Lower lobe of right lung (tissue), 2 donors: ENCODE data around the gene CASP4. TPM values are rescaled to one million over a fixed set of nuclear protein-coding genes. Genes with fewer than 3 reads are reported as not detected.

Experiments
- ATAC-seq, 2 donors: fragments of 200-7000 bp; cut with Tn5 transposase; one replicate each; pipeline ENCODE4 v1.9.1; 2020 to 2022; ENCODE audit warnings: mild to moderate bottlenecking in 2 of 2, moderate library complexity in 2 of 2
- DNase-seq: peaks from one replicate; pipeline ENCODE4 v3.0.0-alpha.2; 2020
- H3K27ac ChIP-seq: fragments of 200-600 bp; one replicate; pipeline ENCODE4 v1.8.0; 2022
- H3K27me3 ChIP-seq: fragments of 200-600 bp; one replicate; pipeline ENCODE4 v1.8.0; 2022; ENCODE audit warnings: low read depth
- H3K36me3 ChIP-seq: fragments of 200-600 bp; one replicate; pipeline ENCODE4 v1.8.0; 2022; ENCODE audit warnings: mild to moderate bottlenecking
- H3K4me1 ChIP-seq: fragments of 200-600 bp; one replicate; pipeline ENCODE4 v1.8.0; 2022
- H3K4me3 ChIP-seq: fragments of 200-600 bp; one replicate; pipeline ENCODE4 v1.8.0; 2022; ENCODE audit warnings: mild to moderate bottlenecking
- H3K9me3 ChIP-seq: fragments of 200-600 bp; one replicate; pipeline ENCODE4 v1.8.0; 2022
- intact Hi-C: fragments of 100-400 bp; cut with DNase I; formaldehyde crosslinking; loops from one replicate; pipeline ENCODE4 v1.11.0; 2022
- total RNA-seq: library from RNA; stranded (reverse); fragmentation: NEBNext Ultra II Directional; extraction: Animal tissue kit (Norgen Biotek cat#: 25700); gene quantifications from one replicate; pipeline ENCODE4 v1.2.1, GENCODE V29; 2021
- TF ChIP-seq, protein P1 (sequence below): fragments of 200-600 bp; IDR thresholded peaks from one replicate; pipeline ENCODE4 v1.8.0; 2022; ENCODE audit warnings: antibody characterized with exemption, mild to moderate bottlenecking
- donor health status: DM: no; HTN: yes; CAD: no; lungs with severe emphysema.

Gene CASP4
- total RNA-seq, 1 donor from 2014 or later: 113 TPM

GRCh38 chr11:104968856-104969776, 742 bp upstream of the CASP4 start:
- H3K4me1 ChIP-seq: peaks cover 37% of the 10 kb centered on the region
- peak; percentile 44 for DNase-seq
- H3K4me3 ChIP-seq: peak overlapping the region; percentile 67
- peak overlapping the region; percentile 94 for H3K27ac ChIP-seq
- no peaks in the 10 kb centered on the region for H3K36me3 ChIP-seq
- H3K27me3 ChIP-seq: no peaks in the 10 kb centered on the region
- peak; percentile 64 to 74 for ATAC-seq
- TF ChIP-seq, protein P1, sequence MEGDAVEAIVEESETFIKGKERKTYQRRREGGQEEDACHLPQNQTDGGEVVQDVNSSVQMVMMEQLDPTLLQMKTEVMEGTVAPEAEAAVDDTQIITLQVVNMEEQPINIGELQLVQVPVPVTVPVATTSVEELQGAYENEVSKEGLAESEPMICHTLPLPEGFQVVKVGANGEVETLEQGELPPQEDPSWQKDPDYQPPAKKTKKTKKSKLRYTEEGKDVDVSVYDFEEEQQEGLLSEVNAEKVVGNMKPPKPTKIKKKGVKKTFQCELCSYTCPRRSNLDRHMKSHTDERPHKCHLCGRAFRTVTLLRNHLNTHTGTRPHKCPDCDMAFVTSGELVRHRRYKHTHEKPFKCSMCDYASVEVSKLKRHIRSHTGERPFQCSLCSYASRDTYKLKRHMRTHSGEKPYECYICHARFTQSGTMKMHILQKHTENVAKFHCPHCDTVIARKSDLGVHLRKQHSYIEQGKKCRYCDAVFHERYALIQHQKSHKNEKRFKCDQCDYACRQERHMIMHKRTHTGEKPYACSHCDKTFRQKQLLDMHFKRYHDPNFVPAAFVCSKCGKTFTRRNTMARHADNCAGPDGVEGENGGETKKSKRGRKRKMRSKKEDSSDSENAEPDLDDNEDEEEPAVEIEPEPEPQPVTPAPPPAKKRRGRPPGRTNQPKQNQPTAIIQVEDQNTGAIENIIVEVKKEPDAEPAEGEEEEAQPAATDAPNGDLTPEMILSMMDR: no peak
- peaks cover 8% of the 10 kb centered on the region for H3K9me3 ChIP-seq
- intact Hi-C loops: no loop called here

DNA sequence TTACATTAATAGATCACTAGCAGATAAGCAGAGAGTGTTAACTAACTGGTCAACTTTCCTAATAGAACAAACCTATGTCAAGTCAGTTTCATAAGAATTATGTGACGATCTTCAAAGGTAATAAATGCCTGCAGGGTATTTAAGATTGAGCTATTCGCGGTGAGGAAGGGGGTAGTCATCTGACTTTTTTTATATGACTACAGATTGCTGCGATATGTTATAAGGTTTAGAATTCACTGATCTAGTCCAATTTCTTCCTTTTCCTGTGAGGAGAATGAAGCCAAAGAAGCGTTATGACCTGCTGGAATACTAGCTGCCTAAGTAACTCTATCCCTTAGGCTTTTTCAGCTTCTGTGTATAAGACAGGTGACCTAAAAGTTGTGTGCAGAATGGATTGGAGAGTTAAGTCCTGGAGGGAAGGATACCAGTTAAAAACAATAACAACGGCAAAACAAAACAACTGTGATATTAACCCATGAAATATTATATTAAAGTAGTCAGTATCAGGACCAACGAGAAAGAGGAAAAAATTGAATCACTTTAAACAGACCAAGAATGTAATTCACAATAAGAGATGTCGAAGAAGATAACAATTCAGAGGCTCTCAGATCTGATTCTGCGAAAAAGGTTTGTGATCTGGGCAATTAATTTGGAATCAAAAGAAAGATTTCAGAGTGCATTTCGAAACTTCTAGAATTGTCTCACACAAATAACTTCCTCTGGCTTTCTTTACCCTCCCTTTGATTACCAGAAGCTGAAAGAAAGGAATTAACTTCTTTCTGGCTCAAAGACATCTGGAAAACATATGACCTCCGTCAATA, 630 bp downstream of the CASP4 start:
- Histone ChIP-seq H3K36me3 (no peaks in the 10 kb centered on the region), H3K9me3 (no peaks in the 10 kb centered on the region), H3K4me3 (peak overlapping the region; percentile 67), H3K4me1 (peaks cover 45% of the 10 kb centered on the region), H3K27me3 (no peaks in the 10 kb centered on the region), H3K27ac (peak overlapping the region; percentile 94)
- peak in 1 of 2 donors; percentile 44 for ATAC-seq
- DNase-seq: no peak
- TF ChIP-seq, protein P1: no peak
- intact Hi-C loops: no loop called here

GRCh38 chr11:104965735-104966134, 2.6 kb downstream of the CASP4 start:
- Histone ChIP-seq H3K9me3 (no peaks in the 10 kb centered on the region), H3K36me3 (no peaks in the 10 kb centered on the region), H3K27ac (no peak overlapping the region), H3K27me3 (no peaks in the 10 kb centered on the region), H3K4me1 (peaks cover 51% of the 10 kb centered on the region), H3K4me3 (peak overlapping the region; percentile 67)
- ATAC-seq (peak in 1 of 2 donors; percentile 17), DNase-seq (no peak)
- TF ChIP-seq, protein P1: no peak
- intact Hi-C loops: no loop called here

DNA sequence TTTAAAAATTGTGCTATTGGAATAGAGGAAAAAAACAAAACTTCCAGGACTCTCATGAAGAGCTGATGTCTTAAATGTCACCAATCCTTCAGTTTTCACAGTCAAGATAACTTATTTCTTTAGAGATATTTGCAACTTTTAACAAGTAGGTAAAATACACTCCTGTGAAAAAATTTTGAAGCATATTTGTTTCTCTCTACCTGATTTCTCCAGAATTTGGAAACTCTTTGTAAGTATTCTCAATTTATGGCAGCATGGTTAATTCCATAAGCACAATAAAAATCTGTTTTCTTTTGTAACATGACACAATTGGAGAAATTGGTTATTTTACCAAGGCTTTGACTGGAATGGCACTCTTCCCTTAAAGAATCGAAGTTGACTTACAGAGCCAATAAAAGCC, 4.1 kb downstream of the CASP4 start:
- DNase-seq (no peak), ATAC-seq (no peak)
- TF ChIP-seq, protein P1: no peak
- no peaks in the 10 kb centered on the region for H3K36me3 ChIP-seq
- no peaks in the 10 kb centered on the region for H3K27me3 ChIP-seq
- H3K27ac ChIP-seq: no peak overlapping the region
- H3K4me1 ChIP-seq: peaks cover 47% of the 10 kb centered on the region
- no peak overlapping the region for H3K4me3 ChIP-seq
- intact Hi-C loops: no loop called here
- H3K9me3 ChIP-seq: no peaks in the 10 kb centered on the region

DNA sequence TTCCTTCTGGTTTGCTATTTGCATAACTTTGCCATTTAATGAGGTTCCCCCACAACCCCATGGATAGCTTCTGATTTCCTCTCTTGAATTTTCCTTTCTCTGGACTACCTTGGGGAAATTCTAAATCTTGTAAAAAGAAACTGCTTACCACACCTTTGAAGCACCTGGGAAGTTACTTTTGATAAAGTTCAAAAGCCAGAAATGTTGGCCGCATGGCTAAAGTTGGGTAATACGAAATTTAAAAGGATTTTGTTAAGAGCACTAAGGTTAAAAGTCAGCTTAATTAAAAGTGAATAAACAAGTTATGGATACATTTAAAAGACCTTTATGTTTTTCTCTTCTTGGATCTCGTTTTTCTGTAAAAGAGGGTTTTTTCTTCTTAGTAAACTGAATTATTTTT, 5.5 kb downstream of the CASP4 start:
- no peaks in the 10 kb centered on the region for H3K36me3 ChIP-seq
- TF ChIP-seq, protein P1: no peak
- intact Hi-C loops: no loop called here
- no peaks in the 10 kb centered on the region for H3K9me3 ChIP-seq
- no peak for ATAC-seq
- no peak overlapping the region for H3K27ac ChIP-seq
- no peak overlapping the region for H3K4me3 ChIP-seq
- peaks cover 43% of the 10 kb centered on the region for H3K4me1 ChIP-seq
- H3K27me3 ChIP-seq: no peaks in the 10 kb centered on the region
- DNase-seq: no peak
